BE2C (cell line): ENCODE measurements around the gene PRDM15.

Experiments
- DNase-seq: peaks from one replicate; pipeline ENCODE4 v3.0.0-alpha.2; 2020
- H3K27me3 ChIP-seq: fragments of 250-450 bp; sonication (Bioruptor Pico); 2 replicates; pipeline ENCODE4 v1.5.1; 2020; ENCODE audit warnings: mild to moderate bottlenecking
- H3K36me3 ChIP-seq: fragments of 250-450 bp; sonication (Bioruptor Pico); 2 replicates; pipeline ENCODE4 v1.5.1; 2020; ENCODE audit warnings: mild to moderate bottlenecking
- H3K4me1 ChIP-seq: fragments of 250-450 bp; sonication (Bioruptor Pico); 2 replicates; pipeline ENCODE4 v1.5.1; 2020
- H3K4me3 ChIP-seq: 2 replicates; pipeline ENCODE4 v1.5.1; 2011; ENCODE audit warnings: low read depth, low read length
- H3K9me3 ChIP-seq: fragments of 250-450 bp; sonication (Bioruptor Pico); 2 replicates; pipeline ENCODE4 v1.5.1; 2020
- CTCF ChIP-seq: IDR thresholded peaks from 2 replicates; pipeline ENCODE4 v1.5.1; 2012; ENCODE audit warnings: mild to moderate bottlenecking, low read depth, low read length

The PRDM15 gene

DNA sequence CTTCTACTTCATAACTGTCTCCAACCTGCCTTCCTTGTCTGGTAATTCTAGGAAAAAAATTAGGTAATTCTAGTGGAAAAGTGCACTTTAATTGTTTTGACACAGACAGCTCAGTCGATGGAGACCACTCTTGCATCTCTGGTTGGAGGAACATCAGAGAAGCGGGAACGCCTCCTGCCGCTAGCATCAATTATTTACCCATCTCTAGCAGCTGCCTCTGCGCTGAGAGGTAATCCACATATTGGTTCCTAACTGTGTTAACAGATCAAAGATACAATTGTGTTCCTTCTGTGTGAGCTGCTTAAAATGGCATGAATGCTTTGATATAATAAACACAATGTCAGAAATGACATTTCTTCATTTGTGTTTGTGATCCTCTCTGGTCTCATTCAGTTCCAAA lies 41.3 kb upstream of the PRDM15 start:
- no peaks in the 10 kb centered on the region for H3K9me3 ChIP-seq
- H3K4me1 ChIP-seq: no peaks in the 10 kb centered on the region
- H3K4me3 ChIP-seq: no peak overlapping the region
- no peak for DNase-seq
- no peaks in the 10 kb centered on the region for H3K36me3 ChIP-seq
- TF ChIP-seq CTCF: no peak
- no peaks in the 10 kb centered on the region for H3K27me3 ChIP-seq

- no peaks in the 10 kb centered on the region for H3K4me1 ChIP-seq
- TF ChIP-seq CTCF: no peak
These were observed 40.7 kb upstream of the PRDM15 start for GRCh38 chr21:41919666-41920398.

DNA sequence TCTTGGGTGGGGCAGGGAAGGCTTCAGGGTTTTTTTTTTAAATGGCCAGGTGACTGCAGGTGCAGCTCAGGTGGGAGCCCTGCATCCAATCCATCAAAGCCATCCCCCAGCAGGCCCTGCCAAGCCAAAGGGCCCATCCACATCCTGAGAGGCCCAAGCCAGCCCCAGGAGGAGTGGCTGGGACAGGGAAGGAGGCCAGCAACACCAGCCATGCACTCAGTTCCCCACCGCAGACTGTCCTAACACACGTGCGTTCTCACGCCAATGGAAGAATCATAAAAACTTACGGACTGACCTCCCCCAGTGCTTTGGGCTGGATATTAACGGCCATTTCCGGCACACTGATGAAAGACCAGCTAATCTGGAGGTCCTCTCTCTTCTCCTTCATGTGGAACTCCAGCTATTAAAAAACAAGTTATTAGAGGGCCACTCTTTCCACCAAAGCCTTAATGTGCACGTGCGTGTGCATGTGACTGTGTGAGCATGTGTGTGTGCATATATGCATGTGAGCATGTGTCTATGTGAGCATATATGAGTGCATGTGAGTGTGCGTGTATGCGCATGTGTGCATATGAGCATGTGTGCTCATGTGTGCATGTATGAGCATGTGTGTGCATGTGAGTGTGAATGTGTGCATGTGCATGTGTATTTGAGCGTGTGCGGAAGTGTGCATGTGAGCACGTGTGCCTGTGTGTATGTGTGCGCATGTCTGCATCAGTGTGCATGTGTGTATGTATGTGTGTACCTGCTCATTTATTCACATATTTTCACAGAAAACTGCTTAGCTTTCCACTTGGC lies 39.6 kb upstream of the PRDM15 start:
- H3K27me3 ChIP-seq: no peaks in the 10 kb centered on the region
- no peaks in the 10 kb centered on the region for H3K4me1 ChIP-seq
- H3K36me3 ChIP-seq: no peaks in the 10 kb centered on the region
- no peak for DNase-seq
- TF ChIP-seq CTCF: no peak
- no peaks in the 10 kb centered on the region for H3K9me3 ChIP-seq
- H3K4me3 ChIP-seq: no peak overlapping the region

More at GRCh38 chr21:41919666-41920398, 40.7 kb upstream of the PRDM15 start:
- H3K4me3 ChIP-seq: no peak overlapping the region
- no peaks in the 10 kb centered on the region for H3K27me3 ChIP-seq
- no peak for DNase-seq
- no peaks in the 10 kb centered on the region for H3K9me3 ChIP-seq
- no peaks in the 10 kb centered on the region for H3K36me3 ChIP-seq

GRCh38 chr21:41917531-41917930 lies 38.4 kb upstream of the PRDM15 start:
- no peak for TF ChIP-seq CTCF

DNA sequence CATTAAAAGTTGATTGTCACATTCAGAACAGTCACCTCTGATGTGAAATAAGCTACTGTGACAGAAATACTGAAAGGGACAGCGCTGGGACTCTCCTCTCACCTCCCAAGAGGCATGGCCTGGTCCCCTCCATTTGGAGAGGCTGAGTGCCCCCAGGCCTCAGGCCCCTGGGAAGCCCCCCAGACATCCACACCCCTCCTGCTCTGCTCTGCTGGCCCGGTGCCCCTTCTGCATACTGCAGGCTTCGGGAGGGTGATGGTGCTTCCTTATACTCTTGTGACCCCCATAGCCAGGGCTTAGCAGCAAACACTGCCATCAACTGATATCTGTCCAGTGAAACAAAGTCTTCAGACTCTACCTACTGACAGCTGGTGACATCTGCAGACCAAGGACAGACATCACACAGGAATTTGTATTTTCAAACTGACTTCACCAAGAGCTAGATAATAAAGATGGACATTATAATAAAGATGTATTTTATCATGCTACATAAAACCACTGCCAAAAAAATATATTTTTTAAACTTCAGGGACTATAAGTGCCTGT lies 37.8 kb upstream of the PRDM15 start:
- no peak for DNase-seq
- Histone ChIP-seq H3K4me3 (no peak overlapping the region), H3K9me3 (no peaks in the 10 kb centered on the region), H3K36me3 (no peaks in the 10 kb centered on the region), H3K27me3 (no peaks in the 10 kb centered on the region), H3K4me1 (no peaks in the 10 kb centered on the region)
- TF ChIP-seq CTCF: no peak

More at GRCh38 chr21:41917531-41917930, 38.4 kb upstream of the PRDM15 start:
- Histone ChIP-seq H3K27me3 (no peaks in the 10 kb centered on the region), H3K36me3 (no peaks in the 10 kb centered on the region), H3K4me1 (no peaks in the 10 kb centered on the region), H3K9me3 (no peaks in the 10 kb centered on the region), H3K4me3 (no peak overlapping the region)
- DNase-seq: no peak
